DMS114 treated with DMSO at 0.1 percent for 48 hours (cell line): ENCODE results near the gene RGL3.
"Not testable (repeated sequence)": the region's sequence is repeated elsewhere in the genome, so short reads cannot be mapped to it uniquely, and the experiment has no call there.

Source experiments
- DNase-seq: peaks from one replicate; lab custom pipeline; 2025; ENCODE audit not compliant: unreplicated experiment; lab: John Stamatoyannopoulos, UW

Gene RGL3

DNA sequence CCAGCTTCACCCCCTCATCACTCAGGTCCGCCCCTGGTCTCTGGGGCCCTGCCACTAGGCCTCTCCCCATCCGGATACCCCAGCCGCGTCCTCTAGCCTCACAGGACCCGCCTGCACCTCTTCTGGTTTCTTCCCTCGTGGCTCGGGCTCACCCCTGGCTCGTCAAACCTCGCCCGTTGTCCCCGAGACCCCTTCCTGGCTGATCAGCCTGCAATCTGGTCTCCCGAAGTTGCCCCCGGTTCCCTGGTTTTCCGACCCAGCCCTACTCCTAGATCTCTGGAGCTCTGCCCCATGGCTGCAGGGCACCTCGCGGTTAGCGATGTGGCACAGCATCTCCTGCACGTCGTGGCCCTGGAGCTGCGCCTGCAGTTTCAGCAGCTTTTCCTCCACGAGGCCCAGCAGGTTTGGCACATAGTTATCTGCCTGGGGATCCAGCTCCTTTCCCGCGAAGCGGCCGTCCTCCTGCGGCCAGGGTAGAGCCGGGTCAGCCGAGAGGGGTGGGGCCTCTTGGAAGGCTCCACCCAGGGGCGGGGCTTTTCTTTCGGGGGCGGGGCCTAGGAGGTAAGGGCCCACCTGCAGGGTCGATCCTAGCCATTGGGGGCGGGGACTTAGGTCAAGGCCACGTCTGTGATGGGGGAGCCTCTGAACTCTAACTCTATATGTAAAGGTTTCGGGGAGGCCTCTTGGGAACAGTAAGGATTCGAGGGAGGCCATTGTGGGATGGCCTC is 2.4 kb upstream of the RGL3 start:
- no peak for DNase-seq

- no peak for DNase-seq
Observed at GRCh38 chr19:11420429-11421370, 1.6 kb upstream of the RGL3 start.

GRCh38 chr19:11418094-11418548 is 993 bp downstream of the RGL3 start:
- DNase-seq: no peak

DNA sequence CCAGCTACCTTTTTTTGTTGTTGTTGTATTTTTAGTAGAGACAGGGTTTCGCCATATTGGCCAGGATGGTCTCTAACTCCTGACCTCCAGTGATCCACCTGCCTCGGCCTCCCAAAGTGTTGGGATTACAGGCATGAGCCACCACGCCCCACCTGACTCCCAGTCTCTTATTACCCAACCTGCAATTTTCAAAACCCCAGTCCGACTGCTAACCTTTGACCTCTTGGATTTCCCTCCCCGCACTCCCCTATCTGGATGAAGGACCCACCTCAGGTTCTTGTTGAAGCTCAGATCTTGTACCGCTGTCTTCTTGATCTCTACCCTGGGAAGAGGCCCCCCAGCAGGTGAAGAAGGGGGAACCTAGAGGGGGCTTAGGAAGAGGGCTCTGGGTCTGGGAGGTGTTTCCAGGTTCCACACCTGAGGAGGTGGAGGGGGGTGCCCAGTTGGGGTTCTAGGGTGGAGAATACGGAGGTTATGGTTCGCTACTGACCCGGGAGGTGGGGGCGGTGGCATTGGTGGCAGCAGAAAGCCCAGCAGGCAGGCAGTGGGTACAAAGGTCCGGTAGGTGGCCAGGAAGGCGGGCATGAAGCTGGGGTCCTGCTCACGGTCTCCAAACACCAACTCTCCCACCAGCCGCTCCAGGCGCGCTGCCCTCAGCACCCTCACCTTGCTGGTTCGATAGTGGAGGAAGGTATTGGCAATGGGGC is 2.6 kb downstream of the RGL3 start:
- DNase-seq: no peak

DNA sequence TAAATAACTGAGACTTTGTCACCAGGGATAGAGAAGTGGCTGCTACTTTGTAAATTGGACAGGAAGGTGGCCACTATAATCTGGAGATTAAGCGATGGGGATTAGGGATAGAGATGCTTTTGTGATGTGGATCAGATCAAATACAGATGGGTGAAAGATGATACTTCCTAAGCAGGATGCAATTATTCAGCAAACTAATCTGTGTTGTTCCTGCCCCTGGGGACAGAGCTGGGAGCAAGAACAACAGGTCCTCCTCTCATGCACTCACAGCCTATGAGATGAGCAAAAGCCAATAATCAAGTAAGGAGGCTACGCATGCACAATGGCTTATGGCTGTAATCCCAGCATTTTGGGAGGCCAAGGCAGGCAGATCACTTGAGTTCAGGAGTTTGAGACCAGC is 4.6 kb downstream of the RGL3 start:
- DNase-seq: no peak

DNA sequence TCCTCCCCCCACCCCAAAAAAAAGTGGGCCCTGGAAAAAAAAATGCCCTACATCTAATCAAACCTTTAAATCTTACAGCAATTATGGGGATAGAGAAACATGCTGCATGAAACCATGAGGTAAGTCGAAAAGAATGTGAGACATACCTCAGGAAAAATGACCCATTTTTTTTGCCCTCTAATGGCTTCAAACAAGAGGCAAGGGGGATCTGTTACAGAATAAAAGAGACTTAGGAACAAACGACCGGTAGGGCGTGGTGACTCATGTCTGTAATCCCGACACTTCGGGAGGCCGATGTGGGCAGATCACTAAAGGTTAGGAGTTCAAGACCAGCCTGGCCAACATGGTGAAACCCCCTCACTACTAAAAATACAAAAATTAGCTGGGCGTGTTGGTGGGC is 8.4 kb downstream of the RGL3 start:
- no peak for DNase-seq

- no peak for DNase-seq
Observed at GRCh38 chr19:11408591-11408990, 10.5 kb downstream of the RGL3 start.

- not testable (repeated sequence) for DNase-seq
Observed at GRCh38 chr19:11406703-11407236, 12.3 kb downstream of the RGL3 start.

- no peak for DNase-seq
Observed at GRCh38 chr19:11405846-11406643, 13.1 kb downstream of the RGL3 start.

- DNase-seq: no peak
Observed at GRCh38 chr19:11404588-11405222, 14.4 kb downstream of the RGL3 start.

- no peak for DNase-seq
Observed at GRCh38 chr19:11401808-11402543, 17.1 kb downstream of the RGL3 start.

DNA sequence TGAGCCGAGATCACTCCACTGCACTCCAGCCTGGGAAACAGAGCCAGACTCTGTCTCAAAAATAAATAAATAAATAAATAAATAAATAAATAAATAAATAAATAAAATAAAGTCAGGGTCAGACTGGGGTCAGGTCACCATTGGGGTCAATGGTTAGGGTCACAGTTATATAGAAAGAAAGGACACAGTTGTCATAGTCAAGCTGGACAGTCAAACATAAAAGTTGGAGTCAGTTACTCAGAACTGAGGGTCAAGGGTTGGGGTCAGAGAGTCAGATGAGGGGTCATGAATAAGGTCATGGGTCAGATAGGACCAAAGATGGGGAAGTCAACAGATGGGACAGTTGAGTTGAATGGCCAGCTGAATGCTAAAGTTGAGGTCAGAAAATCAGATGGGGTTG is 18.3 kb downstream of the RGL3 start:
- no peak for DNase-seq

- DNase-seq: no peak
Observed at GRCh38 chr19:11399667-11400066, 19.4 kb downstream of the RGL3 start.

- DNase-seq: no peak
Observed at GRCh38 chr19:11397089-11397610, 22.0 kb downstream of the RGL3 start.

GRCh38 chr19:11390933-11391680 is 28.0 kb downstream of the RGL3 start:
- DNase-seq: no peak

DNA sequence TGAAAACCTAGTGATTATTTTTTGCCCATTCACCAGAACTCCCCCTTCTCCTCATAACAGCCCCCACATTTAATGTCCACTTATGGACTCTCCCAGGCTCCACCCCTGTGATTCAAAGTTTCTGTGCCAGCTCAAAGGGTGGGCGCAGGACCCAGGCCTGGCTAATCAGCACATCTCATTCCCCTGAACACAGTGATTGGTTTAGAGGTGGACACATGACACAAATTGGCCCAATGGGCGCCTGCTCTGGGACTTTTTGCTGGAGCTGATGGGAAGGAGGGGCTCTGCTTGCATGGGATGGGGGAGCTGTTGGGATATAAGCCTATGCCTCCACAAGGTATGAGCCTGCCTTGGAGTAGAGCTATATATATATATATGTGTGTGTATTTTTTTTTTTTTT is 28.8 kb downstream of the RGL3 start:
- no peak for DNase-seq

DNA sequence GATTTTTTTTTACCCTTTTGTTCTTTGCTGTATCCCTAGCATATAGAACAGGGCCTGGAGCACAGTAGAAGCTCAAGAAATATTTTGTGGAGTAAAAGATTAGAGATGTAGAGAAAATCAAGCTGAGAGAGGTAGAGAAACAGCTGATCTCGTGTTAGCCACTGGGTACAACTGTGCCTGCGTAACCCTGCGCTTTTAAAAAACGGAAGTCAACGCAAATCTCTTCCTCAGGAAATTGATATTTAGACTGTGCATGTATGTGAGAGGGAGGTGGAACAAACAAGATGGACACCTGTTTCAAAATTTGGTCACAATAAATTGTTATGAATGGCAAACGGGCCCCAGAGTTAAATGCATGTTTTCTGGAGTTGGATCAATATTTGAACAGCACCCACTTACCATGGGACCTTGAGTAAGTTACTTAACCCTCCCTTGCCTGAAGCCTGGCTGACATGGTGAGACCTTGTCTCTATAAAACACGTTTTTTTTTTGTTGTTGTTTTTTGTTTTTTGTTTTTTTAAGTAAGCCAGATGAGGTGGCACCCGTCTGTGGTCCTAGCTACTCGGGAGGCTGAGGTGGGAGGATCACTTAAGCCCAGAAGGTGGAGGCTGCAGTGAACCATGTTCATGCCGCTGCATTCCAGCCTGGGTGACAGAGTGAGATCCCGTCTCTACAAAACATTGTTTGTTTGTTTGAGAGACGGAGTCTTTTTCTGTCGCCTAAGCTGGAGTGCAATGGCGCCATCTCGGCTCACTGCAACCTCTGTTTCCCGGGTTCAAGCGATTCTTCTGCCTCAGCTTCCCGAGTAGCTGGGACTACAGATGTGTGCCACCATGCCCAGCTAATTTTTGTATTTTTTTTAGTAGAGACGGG is 31.7 kb downstream of the RGL3 start:
- DNase-seq: no peak
